Esophagus squamous epithelium (tissue), 4 donors: Measurements from ENCODE around the gene LRRC2.

Experiments
- CTCF ChIP-seq, 6 experiments: fragments of 450-650 bp in 4 of 6; fragments of 200-600 bp in 2 of 6; sonication (generic) in 2 of 6; IDR thresholded peaks; one replicate each; pipeline ENCODE4 v1.5.1; 2016 to 2019; ENCODE audit warnings: antibody characterized with exemption in 6 of 6, mild to moderate bottlenecking in 4 of 6, moderate library complexity in 4 of 6
- POLR2A ChIP-seq, 4 donors: fragments of 450-650 bp; IDR thresholded peaks; one replicate each; pipeline ENCODE4 v1.6.1; 2017; ENCODE audit warnings: antibody characterized with exemption in 4 of 4, mild to moderate bottlenecking in 4 of 4, moderate library complexity in 3 of 4

- TF ChIP-seq CTCF (IDR thresholded peaks at IDR 0.05) (no peak), POLR2A (IDR thresholded peaks at IDR 0.05) (no peak)
Observed at GRCh38 chr3:46517784-46518181, 48.3 kb downstream of the LRRC2 start.
